Glutamatergic neuron (in vitro differentiated cells): ENCODE results near the gene KDM3A. TPM values are rescaled to one million over a fixed set of nuclear protein-coding genes. Genes with fewer than 3 reads are reported as not detected.

Source experiments
- DNase-seq: peaks from one replicate; pipeline ENCODE4 v3.0.0; 2022
- H3K27ac Mint-ChIP-seq: one replicate; pipeline ENCODE4 v1.8.0; 2020; ENCODE audit warnings: mild to moderate bottlenecking, mixed read lengths, inconsistent platforms; ENCODE audit not compliant: unreplicated experiment
- H3K27me3 Mint-ChIP-seq: one replicate; pipeline ENCODE4 v1.8.0; 2020; ENCODE audit warnings: mild to moderate bottlenecking, moderate library complexity, mixed read lengths, inconsistent platforms; ENCODE audit not compliant: unreplicated experiment
- H3K36me3 Mint-ChIP-seq: one replicate; pipeline ENCODE4 v1.8.0; 2020; ENCODE audit warnings: mild to moderate bottlenecking, mixed read lengths, inconsistent platforms; ENCODE audit not compliant: unreplicated experiment
- H3K4me1 Mint-ChIP-seq: one replicate; pipeline ENCODE4 v1.8.0; 2020; ENCODE audit warnings: mild to moderate bottlenecking, low read depth, mixed read lengths, inconsistent platforms; ENCODE audit not compliant: unreplicated experiment
- H3K4me3 Mint-ChIP-seq: one replicate; pipeline ENCODE4 v1.8.0; 2020; ENCODE audit warnings: mild to moderate bottlenecking, mixed read lengths, inconsistent platforms; ENCODE audit not compliant: unreplicated experiment
- H3K9me3 Mint-ChIP-seq: one replicate; pipeline ENCODE4 v1.8.0; 2020; ENCODE audit warnings: mild to moderate bottlenecking, moderate library complexity, mixed read lengths, inconsistent platforms; ENCODE audit not compliant: unreplicated experiment
- total RNA-seq: library from RNA; stranded (reverse); fragmentation: NEBNext Ultra II Directional; extraction: Animal tissue kit (Norgen Biotek cat#: 25700); gene quantifications from one replicate; pipeline ENCODE4 v1.2.1, GENCODE V29; 2021; ENCODE audit not compliant: unreplicated experiment
- TF ChIP-seq, protein P1 (sequence below): fragments of 200-600 bp; sonication (generic); IDR thresholded peaks from one replicate; pipeline ENCODE4 v1.5.0; 2021; ENCODE audit not compliant: partially characterized antibody, unreplicated experiment

KDM3A gene
- total RNA-seq, 1 donor from 2014 or later: 80.3 TPM

DNA sequence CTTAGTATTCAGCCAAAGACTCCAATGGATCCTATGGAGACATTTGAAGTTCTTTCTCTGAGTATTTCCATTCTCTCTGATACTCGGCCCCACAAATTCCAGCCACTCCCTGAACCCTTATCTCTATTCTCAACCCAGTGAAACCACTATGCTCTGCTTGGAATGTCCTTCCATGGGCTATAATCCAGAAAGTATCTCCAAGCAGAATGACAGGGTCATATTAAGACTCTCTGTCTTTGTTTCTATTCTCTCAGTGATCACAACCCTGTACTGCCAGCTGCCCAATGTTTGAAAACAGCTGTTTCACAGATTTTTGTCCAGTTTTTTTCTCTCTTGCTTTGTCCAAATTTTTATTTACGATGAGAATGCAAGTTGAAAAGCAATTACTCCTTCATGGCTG lies 100.2 kb downstream of the KDM3A start:
- Mint-ChIP-seq H3K9me3 (peaks cover 14% of the 10 kb centered on the region), H3K27me3 (peaks cover 6% of the 10 kb centered on the region), H3K4me3 (no peak overlapping the region), H3K4me1 (no peaks in the 10 kb centered on the region), H3K27ac (no peak overlapping the region), H3K36me3 (peaks cover 32% of the 10 kb centered on the region)
- no peak for DNase-seq
- TF ChIP-seq, protein P1, sequence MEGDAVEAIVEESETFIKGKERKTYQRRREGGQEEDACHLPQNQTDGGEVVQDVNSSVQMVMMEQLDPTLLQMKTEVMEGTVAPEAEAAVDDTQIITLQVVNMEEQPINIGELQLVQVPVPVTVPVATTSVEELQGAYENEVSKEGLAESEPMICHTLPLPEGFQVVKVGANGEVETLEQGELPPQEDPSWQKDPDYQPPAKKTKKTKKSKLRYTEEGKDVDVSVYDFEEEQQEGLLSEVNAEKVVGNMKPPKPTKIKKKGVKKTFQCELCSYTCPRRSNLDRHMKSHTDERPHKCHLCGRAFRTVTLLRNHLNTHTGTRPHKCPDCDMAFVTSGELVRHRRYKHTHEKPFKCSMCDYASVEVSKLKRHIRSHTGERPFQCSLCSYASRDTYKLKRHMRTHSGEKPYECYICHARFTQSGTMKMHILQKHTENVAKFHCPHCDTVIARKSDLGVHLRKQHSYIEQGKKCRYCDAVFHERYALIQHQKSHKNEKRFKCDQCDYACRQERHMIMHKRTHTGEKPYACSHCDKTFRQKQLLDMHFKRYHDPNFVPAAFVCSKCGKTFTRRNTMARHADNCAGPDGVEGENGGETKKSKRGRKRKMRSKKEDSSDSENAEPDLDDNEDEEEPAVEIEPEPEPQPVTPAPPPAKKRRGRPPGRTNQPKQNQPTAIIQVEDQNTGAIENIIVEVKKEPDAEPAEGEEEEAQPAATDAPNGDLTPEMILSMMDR: no peak

Other genes starting within 250 kb of the KDM3A start
- gene IMMT, start 245.9 kb upstream of the KDM3A start, total RNA-seq: 124 TPM
- gene MRPL35, start 241.9 kb upstream of the KDM3A start, total RNA-seq: 32.3 TPM
- 167 TPM for gene REEP1, start 103.7 kb upstream of the KDM3A start, total RNA-seq
- gene CHMP3, start 122.1 kb downstream of the KDM3A start, total RNA-seq: 68.4 TPM
- 25.2 TPM for gene RNF103, start 182.5 kb downstream of the KDM3A start, total RNA-seq